Measurements from ENCODE around the gene HEATR3. TPM values are rescaled to one million over a fixed set of nuclear protein-coding genes. Genes with fewer than 3 reads are reported as not detected.

The HEATR3 gene
- total and polyA plus RNA-seq, 2 donors (not counting 1 experiment from before 2014, with no cell fraction given): 18.0 to 21.0 TPM

DNA sequence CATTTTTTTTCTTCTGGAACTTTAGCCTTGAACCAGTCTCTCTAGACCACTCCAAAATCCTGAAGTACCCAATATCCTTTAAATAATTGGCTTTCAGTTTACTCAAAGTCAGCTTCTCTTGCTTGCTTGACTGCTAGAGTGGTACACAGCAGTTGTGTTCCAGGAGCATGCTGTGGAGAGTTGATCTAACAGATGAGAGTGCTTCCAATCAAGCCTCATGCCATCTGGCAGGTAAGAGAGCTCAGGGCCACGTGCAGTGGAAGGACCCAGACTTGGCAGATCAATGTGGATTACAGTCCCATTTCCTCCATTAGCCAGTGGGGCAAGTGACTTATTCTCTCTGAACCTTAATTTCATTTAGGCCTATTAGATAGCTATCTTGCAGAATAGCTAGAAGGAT is 25.1 kb upstream of the HEATR3 start:
- H3K27me3 ChIP-seq (replicated peaks in 1 of 4; ENCODE audit: control extremely low read depth in 1 of 4, control insufficient read depth in 3 of 4, insufficient read depth in 4 of 4, low read length in 3 of 4): no peaks in the 10 kb centered on the region
- TF ChIP-seq EZH2 (IDR thresholded peaks at IDR 0.05; ENCODE audit: borderline replicate concordance, insufficient read depth, low read depth, low read length, poor library complexity, severe bottlenecking) (no peak), CTCF (IDR thresholded peaks at IDR 0.05) (no peak)
- H4K20me1 ChIP-seq (ENCODE audit: control insufficient read depth, insufficient read depth, low read length, poor library complexity, severe bottlenecking): no peaks in the 10 kb centered on the region
- WGBS (ENCODE audit: insufficient coverage): 70% methylated on average over 1 of the region's 1 CpG
- H3K4me2 ChIP-seq (replicated peaks; ENCODE audit: low read depth, low read length, poor library complexity, severe bottlenecking): no peak overlapping the region
- no peak overlapping the region for H2AFZ ChIP-seq (ENCODE audit: insufficient read depth, low read depth, low read length, poor library complexity, severe bottlenecking)
- H3K27ac ChIP-seq (ENCODE audit: low read length in 2 of 2): no peak overlapping the region
- no peak overlapping the region for H3K4me3 Mint-ChIP-seq
- peaks cover 14% of the 10 kb centered on the region for H3K4me1 Mint-ChIP-seq
- H3K36me3 ChIP-seq (replicated peaks in 1 of 2; ENCODE audit: control extremely low read depth in 1 of 2, control insufficient read depth in 1 of 2, extremely low read depth in 1 of 2, insufficient read depth in 2 of 2, low read length in 1 of 2): peaks cover 1 to 13% of the 10 kb centered on the region in 2 experiments
- H3K27ac Mint-ChIP-seq: no peak overlapping the region
- POLR2A ChIA-PET: no interaction called here
- H3K27me3 Mint-ChIP-seq: peaks cover 7% of the 10 kb centered on the region
- CTCF ChIA-PET: interaction anchor here (1.2 kb wide), 1 partner anchor 15 kb away, joined by 3 read pairs; the partner anchor contains the start of gene CNEP1R1
- ATAC-seq (ENCODE audit: low read depth) (no peak), DNase-seq (no peak)
- intact Hi-C loops (cut with micrococcal nuclease): no loop called here
- H3K4me3 ChIP-seq (ENCODE audit: control extremely low read depth in 1 of 5, extremely low read depth in 1 of 5, insufficient read depth in 1 of 5, low read depth in 2 of 5, low read length in 4 of 5): no peak overlapping the region
- H3K4me1 ChIP-seq (ENCODE audit: control insufficient read depth in 2 of 2, insufficient read depth in 2 of 2, low read length in 2 of 2): peaks cover 5 to 15% of the 10 kb centered on the region in 2 donors
- no peaks in the 10 kb centered on the region for H3K79me2 ChIP-seq (ENCODE audit: control insufficient read depth, insufficient read depth, low read length)
- no peaks in the 10 kb centered on the region for H3K9me3 Mint-ChIP-seq (ENCODE audit: insufficient read depth)
- H3K9me3 ChIP-seq (ENCODE audit: control extremely low read depth in 1 of 3, control insufficient read depth in 2 of 3, insufficient read depth in 1 of 3, low read length in 2 of 3): no peaks in the 10 kb centered on the region
- no peak overlapping the region for H3K9ac ChIP-seq (ENCODE audit: low read length)

DNA sequence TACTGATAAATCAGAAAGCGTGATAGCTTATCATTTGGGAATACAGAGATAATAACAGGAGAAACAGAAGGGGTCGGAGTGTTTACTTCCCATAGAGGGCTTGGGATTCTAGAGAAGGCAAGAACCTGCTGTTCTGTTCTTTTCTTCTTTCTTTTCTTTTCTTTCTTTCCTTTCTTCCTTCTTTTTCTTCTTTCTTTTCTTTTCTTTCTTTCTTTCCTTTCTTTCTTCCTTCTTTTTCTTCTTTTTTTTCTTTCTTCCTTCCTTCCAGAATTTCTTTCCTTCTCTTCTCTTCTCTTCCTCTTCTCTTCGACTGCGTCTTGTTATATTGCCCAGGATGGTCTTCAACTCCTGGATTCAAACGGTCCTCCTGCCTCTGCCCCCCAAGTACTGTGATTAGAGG is 22.4 kb upstream of the HEATR3 start:
- Histone ChIP-seq H3K4me1 (ENCODE audit: control insufficient read depth in 2 of 2, insufficient read depth in 2 of 2, low read length in 2 of 2) (peaks cover 5 to 15% of the 10 kb centered on the region in 2 donors), H3K36me3 (replicated peaks in 1 of 2; ENCODE audit: control extremely low read depth in 1 of 2, control insufficient read depth in 1 of 2, extremely low read depth in 1 of 2, insufficient read depth in 2 of 2, low read length in 1 of 2) (no peaks in the 10 kb centered on the region), H2AFZ (ENCODE audit: insufficient read depth, low read depth, low read length, poor library complexity, severe bottlenecking) (no peak overlapping the region), H3K9ac (ENCODE audit: low read length) (no peak overlapping the region), H4K20me1 (ENCODE audit: control insufficient read depth, insufficient read depth, low read length, poor library complexity, severe bottlenecking) (no peaks in the 10 kb centered on the region), H3K4me3 (ENCODE audit: control extremely low read depth in 1 of 5, extremely low read depth in 1 of 5, insufficient read depth in 1 of 5, low read depth in 2 of 5, low read length in 4 of 5) (no peak overlapping the region), H3K9me3 (ENCODE audit: control extremely low read depth in 1 of 3, control insufficient read depth in 2 of 3, insufficient read depth in 1 of 3, low read length in 2 of 3) (no peaks in the 10 kb centered on the region), H3K27me3 (replicated peaks in 1 of 4; ENCODE audit: control extremely low read depth in 1 of 4, control insufficient read depth in 3 of 4, insufficient read depth in 4 of 4, low read length in 3 of 4) (no peaks in the 10 kb centered on the region), H3K4me2 (replicated peaks; ENCODE audit: low read depth, low read length, poor library complexity, severe bottlenecking) (no peak overlapping the region), H3K27ac (ENCODE audit: low read length in 2 of 2) (no peak overlapping the region), H3K79me2 (ENCODE audit: control insufficient read depth, insufficient read depth, low read length) (no peaks in the 10 kb centered on the region)
- TF ChIP-seq CTCF (IDR thresholded peaks at IDR 0.05): peak; percentile 26
- TF ChIP-seq EZH2 (IDR thresholded peaks at IDR 0.05; ENCODE audit: borderline replicate concordance, insufficient read depth, low read depth, low read length, poor library complexity, severe bottlenecking): no peak
- 100% methylated on average over 1 of the region's 5 CpGs for WGBS (ENCODE audit: insufficient coverage)
- no peak for DNase-seq
- CTCF ChIA-PET: interaction anchor here (1.0 kb wide), 1 partner anchor 167 kb away, joined by 3 read pairs; no protein-coding TSS in a partner anchor
- ATAC-seq (ENCODE audit: low read depth): no peak
- Mint-ChIP-seq H3K4me1 (peaks cover 13% of the 10 kb centered on the region), H3K27me3 (peaks cover 17% of the 10 kb centered on the region), H3K9me3 (ENCODE audit: insufficient read depth) (no peaks in the 10 kb centered on the region), H3K27ac (no peak overlapping the region), H3K4me3 (no peak overlapping the region)
- intact Hi-C loops (cut with micrococcal nuclease): no loop called here
- POLR2A ChIA-PET: no interaction called here
